ENCODE results near the gene SFSWAP.

GRCh38 chr12:131836193-131836592 lies 125.3 kb downstream of the SFSWAP start:
- TF ChIP-seq GATA2 (IDR thresholded peaks at IDR 0.05; ENCODE audit: low read depth, low read length) (no peak), GATA3 (IDR thresholded peaks at IDR 0.05; ENCODE audit: low read depth, low read length) (no peak)

Data from SH-SY5Y (cell line).